Germinal center (tissue), 1 donor: ENCODE measurements around the gene PGC.

ENCODE experiments used
- DNase-seq: peaks from one replicate; pipeline ENCODE4 v3.0.0; 2012; ENCODE audit warnings: mixed read lengths, low spot score

The PGC gene

DNA sequence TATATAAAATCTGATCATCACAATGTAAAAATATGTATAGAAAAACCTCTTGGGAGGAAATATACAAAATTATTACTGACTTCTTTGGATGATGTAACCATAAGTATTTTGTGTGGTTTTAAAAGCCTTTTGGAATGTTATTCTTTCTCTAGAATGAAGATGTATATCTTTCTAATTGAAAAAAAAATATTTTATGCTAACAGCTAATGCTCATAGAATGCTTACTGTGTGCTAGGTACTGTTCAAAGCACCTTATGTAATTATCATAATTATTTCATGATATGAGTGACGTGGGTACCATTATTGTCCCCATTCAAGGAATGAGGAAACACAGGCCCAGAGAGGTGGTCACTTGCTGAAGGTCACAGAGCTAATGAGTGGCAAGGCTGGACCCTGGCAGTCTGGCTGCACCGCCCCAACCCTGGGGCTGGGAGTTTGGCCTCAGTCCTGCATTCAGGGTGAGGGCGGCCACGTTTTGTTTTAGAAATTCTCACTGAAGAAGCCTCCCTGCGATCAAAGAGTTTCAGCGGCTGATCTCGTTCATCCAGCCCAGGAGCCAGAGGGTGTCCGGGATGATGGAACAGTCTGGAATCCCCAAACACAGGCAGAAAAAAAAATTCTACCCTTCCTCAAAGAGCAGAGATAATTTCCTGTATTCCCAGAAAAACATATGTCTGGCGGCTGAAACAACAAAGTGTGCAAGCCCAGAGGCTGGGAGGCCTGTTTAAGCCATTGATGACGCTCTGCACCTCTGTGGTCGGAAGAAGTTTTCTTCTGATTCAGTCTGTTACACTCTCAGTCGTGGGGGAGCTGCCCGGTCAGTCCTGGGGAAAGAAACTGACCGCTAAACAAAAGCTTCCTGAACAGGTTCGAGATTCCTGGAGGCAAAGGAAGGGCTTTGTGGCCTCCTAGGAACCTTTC is 49.1 kb downstream of the PGC start:
- no peak for DNase-seq

DNA sequence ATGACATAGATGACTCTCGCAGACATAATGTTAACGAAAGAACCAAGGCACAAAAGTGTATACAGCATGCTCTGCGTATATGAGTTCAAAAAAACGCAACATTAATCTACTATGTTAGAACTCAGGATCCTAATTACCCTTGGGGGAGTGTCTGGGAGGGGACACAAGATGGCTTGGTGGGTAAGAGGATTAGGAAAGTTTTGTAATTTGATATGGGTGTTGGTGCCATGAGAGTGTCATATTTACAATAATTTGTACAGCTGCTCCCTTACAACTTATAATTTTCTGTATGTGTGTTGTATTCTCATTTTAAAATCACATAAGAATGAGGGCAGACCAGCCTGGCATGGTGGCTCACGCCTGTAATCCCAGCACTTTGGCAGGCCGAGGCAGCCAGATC is 50.4 kb downstream of the PGC start:
- no peak for DNase-seq

DNA sequence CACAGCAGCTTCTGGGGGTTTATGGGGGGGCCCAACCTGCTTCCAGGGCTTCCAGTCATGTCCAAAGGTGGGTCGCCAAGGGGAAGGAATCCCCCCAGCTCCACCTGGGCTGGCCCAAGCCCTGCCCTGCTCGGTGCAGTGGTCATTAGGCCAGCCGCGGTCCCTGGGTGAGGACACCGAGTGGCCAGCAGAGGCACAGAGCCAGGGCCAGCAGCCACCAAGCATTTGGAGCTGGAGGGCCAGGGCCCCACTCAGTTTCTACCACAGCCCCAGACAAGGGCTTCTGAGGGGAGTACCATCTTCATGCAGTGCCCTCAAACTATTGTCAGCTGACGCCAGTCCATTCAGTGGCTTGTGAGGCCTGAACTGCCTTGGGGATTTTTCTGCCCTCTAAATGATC is 51.4 kb downstream of the PGC start:
- no peak for DNase-seq

DNA sequence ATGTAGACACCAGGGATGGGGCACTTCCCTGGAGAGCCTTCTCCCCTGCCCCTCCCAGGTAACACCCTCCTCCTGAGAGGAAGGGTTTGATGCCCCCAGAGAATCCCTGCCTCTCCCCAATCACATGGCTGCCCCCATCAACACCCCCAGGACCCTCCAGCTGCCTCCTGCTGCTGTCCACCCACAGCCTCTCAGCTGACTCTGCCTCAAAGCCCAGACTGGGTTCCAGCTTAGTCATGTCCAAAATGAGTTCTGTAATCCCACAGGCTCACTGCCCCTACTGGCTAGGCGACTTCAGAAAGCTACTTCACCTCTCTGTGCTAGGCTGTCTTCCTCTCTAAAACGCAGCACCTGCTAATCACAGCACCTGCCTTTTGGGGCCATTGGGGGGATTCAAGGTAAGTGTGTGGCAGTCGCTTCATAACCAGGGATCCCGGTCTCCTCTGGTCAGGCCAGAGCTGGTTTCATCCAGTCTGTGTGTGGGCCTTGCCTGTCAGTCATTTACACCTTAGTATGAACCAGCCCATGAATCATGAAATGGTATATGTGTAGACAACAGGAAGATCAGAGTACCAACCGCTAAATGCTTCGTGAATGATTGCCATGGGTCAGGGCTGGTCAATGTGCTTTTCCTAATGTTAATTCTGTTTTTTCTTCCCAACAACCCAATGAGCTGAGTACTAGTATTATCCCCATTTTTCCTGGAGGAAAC is 52.2 kb downstream of the PGC start:
- no peak for DNase-seq

GRCh38 chr6:41693281-41694240 is 53.6 kb downstream of the PGC start:
- no peak for DNase-seq

DNA sequence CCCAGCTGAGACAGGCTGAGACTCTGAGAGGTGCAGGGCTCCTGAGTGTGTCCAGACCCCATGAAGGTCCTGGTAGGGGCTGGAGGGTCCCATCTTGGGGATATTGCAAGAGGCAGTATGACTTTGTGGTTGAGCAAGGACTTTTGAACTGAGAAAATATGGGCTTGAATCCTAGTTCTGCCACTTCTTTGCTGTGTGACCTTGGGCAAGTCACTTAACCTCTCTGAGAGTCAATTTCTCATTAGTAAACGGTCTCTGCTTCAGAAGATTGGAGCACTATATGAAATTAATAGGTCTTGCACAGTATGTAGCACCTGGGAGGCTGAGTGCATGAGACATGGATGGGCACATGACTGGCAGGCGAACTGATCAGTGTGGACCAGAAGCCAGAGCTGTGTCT is 54.5 kb downstream of the PGC start:
- no peak for DNase-seq

- no peak for DNase-seq
Measured at GRCh38 chr6:41692080-41692675, 55.0 kb downstream of the PGC start.

- DNase-seq, result no peak
Measured at GRCh38 chr6:41691426-41692079, 55.6 kb downstream of the PGC start.

GRCh38 chr6:41690541-41691330 is 56.5 kb downstream of the PGC start:
- no peak for DNase-seq

DNA sequence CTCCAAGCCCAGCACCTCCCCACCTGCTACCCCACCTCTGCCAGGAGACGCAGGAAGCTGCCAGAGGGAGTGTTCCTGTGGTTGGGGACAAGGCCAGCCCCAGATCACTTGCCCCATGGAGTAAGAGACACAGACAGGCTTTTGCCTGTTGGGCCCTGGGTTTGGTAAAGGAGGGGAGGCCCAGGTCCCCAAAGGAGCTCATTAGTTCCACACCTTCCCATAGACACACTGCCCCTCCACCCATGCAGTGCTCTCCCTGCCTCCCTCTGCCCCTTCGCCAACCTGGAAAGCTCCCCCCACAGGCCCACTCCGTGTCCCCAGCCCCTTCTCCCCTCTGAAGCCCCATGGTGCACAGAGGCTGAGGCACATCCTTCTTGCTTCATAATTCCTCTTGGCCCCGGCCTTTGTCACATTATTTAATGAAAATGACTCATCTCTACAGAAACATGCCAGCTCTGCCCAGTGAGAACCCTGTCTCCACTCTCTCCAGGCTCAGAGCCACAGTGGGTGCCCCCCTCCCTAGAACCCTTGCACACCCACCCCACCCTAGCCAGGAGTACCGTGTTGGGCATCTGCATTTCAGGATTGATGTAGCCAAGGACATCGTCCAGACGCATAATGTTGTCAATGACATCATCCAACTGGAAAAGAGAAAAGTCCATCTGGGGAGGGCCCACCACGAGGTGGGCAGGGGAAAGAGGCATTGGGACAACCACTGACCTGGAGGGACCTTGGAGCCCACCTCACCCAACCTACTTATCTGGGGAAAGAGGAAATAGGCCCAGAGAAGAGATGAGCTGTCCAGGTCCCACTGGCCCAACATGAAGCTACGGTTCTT is 57.8 kb downstream of the PGC start:
- no peak for DNase-seq

DNA sequence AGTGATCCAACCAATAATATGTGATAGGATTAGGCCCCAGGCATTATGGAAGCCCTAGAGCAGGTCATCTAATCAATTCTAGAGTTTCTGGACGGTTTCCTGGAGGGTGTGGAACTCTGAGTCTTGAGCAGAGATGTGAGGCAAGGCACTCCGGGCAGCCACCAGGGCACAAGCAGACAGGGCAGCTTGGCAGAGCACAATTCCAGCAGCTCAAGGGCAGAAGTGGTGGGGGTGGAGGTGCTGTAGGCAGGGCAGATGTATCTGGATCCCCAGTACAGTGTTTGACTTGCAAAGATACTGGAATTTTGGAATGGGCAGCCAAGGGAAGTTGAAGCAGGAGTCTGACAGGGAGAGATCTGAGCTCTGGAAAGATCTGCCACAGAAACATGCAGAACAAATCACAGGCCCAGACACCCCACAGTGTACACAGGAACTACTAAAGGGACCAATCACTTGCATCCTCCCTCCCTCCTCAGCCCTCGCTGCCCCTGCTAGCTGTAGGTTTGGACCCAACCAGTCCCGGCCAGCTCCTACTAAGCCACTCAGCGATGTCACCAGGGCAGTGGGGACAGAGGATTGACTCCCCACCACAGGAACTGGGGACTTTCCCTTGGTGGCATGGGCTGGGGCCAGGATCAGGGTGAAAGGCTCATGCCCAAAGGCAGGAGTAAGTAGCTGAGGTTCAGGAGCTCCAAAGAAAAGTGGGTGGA is 58.8 kb downstream of the PGC start:
- DNase-seq, result no peak

DNA sequence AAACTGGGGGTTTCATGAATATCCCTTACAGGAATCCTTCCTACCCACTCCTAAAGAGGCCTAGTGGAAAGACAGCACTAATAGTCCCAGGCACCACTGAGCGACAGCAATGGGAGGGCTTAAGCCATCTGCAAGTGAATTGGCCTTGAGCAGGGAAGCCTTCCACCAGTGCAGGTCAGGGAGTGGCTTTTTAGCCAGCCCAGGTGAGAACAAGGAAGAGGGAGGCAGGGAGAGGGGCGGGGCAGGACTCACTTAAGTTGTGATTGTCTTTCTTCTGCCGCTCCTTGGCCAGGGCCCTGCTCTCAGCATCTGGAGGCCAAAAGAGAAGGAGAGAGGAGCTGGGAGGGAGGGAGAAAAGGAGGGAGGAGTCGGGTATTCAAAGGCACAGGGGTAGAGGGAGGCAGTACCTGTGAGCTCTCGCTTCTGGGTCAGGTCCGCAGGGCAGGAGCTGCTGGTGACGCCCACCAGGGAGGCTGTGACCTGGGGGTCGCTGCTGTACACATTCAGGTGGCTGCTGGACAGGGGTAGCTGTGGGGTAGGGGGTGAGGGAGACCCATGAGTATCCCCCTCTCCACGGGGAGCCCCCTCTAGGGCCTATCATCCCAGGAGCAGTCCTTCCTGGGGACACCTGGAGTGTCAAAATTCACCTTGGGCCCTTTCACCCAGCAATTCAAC is 59.6 kb downstream of the PGC start:
- DNase-seq, result no peak
